LNCAP (cell line): ENCODE results near the gene DAB1.

Source experiments
- TF ChIP-seq, protein P1 (sequence below): fragments of 450-650 bp; IDR thresholded peaks from 2 replicates; pipeline ENCODE4 v1.5.1; 2017; ENCODE audit warnings: mild to moderate bottlenecking

The DAB1 gene

DNA sequence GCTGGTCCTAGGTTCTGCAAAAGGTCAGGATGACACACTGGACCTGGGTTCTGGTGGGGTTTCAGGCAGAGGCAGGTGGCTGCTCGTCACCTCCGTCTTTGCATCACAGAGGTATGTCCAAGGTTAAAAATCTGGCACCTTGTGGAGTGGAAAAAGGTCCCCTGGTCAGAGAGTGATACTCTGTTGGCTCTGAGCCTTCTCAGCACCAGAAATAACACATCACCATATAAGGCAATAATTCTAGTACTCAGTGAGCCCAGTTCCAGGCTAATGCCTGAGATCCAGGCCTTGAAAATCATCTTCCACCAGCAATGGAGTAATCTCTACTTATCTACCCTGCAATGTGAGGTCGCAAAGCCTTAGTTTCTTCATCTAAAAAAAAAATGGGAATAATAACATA is 330.7 kb downstream of the DAB1 start:
- TF ChIP-seq, protein P1, sequence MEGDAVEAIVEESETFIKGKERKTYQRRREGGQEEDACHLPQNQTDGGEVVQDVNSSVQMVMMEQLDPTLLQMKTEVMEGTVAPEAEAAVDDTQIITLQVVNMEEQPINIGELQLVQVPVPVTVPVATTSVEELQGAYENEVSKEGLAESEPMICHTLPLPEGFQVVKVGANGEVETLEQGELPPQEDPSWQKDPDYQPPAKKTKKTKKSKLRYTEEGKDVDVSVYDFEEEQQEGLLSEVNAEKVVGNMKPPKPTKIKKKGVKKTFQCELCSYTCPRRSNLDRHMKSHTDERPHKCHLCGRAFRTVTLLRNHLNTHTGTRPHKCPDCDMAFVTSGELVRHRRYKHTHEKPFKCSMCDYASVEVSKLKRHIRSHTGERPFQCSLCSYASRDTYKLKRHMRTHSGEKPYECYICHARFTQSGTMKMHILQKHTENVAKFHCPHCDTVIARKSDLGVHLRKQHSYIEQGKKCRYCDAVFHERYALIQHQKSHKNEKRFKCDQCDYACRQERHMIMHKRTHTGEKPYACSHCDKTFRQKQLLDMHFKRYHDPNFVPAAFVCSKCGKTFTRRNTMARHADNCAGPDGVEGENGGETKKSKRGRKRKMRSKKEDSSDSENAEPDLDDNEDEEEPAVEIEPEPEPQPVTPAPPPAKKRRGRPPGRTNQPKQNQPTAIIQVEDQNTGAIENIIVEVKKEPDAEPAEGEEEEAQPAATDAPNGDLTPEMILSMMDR = no peak

DNA sequence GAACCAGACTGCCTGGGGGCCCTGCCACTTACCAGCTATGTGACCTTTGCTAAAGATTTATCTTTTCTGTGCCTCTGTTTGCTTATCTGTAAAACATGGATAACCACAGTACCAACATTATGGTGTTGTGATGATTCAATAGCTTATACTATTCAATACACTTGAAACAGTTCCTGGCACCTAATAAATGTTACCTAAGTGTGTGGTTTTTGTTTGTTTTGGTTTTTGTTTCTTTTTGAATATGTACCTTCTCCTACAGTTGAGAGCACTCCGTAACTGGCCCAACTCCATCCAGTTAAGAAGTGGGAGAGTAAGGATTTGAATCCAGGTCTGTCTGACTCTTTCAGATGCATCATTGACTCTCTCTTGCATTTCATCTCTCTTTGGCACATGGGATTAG is 332.2 kb downstream of the DAB1 start:
- TF ChIP-seq, protein P1 = no peak

DNA sequence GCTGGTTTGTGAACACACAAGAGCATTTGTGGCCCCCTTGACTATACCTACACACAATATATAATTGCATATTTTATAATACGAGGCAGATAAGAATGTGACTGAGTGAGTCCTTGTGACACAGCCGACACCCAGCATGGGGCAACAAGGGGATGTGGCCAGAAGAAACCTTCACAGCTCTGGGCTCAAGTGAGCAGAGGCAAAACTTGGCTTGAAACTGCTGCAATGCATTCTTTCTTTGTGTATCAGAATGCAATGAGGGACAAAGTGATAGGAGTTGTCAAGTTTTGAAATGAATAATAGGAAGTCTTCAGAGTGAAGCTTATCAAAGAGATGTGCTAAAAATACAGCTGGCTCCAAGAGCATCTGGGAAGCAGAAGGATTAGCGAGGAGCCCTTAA is 334.0 kb downstream of the DAB1 start:
- TF ChIP-seq, protein P1 = no peak

DNA sequence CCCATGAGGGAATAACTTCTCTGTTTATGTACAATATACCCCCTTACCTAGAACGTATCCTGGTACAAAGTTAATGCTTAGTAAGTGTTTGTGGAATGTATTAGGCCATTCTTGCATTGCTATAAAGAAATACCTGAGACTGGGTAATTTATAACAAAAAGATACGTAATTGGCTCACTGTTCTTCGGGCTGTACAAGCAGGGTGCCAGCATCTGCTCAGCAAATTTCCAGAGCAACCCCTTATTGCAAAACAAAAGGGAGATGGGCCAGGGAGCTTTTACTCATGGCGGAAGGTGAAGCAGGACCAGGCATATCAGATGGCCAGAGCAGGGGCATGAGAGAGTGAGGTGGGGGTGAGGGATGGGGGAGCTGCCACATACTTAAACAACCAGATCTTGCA is 334.6 kb downstream of the DAB1 start:
- TF ChIP-seq, protein P1 = no peak

DNA sequence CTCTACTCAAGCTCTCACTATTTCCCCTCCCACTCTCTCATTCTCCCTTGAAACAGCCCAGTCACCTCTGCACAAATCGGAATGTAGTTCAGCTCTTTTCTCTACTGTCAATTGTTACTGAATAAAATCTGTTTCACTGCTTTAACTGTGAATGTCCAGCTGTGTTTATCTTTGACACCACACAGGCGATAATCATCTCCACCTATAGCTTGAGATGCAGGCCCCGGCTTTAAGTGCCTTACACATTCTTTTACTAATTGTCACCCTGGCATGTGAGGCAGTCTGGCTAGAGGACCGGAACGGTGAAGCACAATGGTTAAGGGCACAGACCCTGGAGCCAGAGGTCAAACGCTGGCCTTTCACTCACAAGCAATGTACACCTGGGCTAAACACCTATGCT is 335.2 kb downstream of the DAB1 start:
- TF ChIP-seq, protein P1 = no peak

DNA sequence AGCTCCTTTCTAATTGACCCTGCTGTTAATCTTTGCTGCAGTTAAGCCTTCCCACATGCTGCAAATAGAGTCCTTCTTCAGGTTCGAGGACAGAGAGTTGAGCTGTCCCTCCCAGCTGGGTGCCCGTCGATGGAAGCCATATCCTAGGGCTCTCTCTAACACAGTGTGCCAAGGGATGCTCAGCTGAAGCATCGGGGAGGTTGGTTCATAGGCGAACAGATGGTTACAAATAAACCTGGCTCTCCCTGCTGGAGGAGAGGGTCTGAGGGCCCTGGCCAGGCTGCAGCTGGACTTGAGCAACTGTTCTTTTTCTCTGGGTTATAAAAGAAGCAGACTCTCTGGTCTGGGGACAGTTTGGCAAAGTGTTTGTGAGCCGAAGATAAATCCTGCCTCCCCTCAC is 337.7 kb downstream of the DAB1 start:
- TF ChIP-seq, protein P1 = no peak

DNA sequence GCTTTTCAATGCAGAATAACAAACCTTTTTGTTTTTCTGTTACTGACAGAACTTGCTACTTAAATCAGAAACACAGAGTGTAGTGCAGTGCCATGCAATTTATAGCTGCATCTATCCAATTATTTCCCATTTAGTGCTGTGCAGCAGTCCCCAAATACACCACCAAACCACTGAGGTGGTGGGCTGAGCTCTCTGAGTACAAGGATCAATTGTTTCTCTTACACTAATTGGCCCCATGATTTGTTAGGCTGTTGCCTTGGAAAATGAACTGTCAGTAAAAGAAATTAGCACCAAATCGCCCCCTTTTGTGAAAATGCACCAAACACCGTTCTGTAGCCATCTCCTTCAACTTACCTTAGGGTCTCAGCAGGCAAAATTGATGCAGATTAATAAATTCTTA is 339.2 kb downstream of the DAB1 start:
- TF ChIP-seq, protein P1 = no peak

DNA sequence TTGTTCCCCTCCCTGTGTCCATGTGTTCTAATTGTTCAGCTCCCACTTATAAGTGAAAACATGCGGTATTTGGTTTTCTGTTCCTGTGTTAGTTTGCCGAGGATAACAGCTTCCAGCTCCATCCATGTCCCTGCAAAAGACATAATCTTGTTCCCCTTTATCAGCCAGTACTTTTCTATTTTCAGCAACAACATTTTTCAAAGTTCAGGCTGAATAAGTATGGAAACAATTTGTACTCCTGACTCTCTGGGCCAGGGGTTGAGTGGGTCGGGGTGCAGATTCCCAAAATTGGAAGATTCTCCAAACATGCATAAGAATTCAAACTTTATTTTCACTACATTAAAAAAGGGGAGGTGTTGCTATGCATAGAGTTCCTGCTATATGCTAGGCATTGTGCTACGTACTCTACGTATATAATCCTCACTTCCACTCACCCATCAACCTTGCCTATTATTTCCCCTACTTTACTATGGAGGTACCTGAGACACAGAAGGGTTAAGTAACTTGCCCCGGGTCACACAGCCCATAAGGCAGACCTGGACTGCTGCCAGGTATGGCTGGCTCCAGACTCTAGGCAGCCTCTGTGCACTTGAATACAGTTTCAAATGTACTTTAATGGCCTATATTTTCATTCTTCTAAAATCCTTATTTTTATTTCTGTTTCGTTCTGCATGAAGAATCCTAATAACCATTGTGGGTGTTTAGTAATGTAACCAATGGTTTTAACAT is 341.0 kb downstream of the DAB1 start:
- TF ChIP-seq, protein P1 = no peak
